GM23338 (cell line): Measurements from ENCODE around the gene GFOD1. TPM values are rescaled to one million over a fixed set of nuclear protein-coding genes. Genes with fewer than 3 reads are reported as not detected.

Experiments
- ATAC-seq: fragments of 200-7000 bp; cut with Tn5 transposase; 3 replicates; pipeline ENCODE4 v1.9.1; 2020
- DNase-seq: peaks from one replicate; pipeline ENCODE4 v3.0.0-alpha.2; 2015; ENCODE audit warnings: low spot score
- H2AFZ ChIP-seq: fragments of 200-600 bp; sonication (generic); 2 replicates; pipeline ENCODE4 v1.8.0; 2016; ENCODE audit warnings: antibody characterized with exemption, mild to moderate bottlenecking, moderate library complexity
- H3F3A ChIP-seq: fragments of 200-600 bp; sonication (generic); replicated peaks from 2 replicates; pipeline ENCODE4 v1.8.0; 2017; ENCODE audit warnings: antibody characterized with exemption, mixed run types, low read depth
- H3K27ac ChIP-seq: fragments of 200-600 bp; sonication (generic); 2 replicates; pipeline ENCODE4 v1.6.1; 2016; ENCODE audit warnings: low read depth
- H3K27me3 ChIP-seq: fragments of 200-600 bp; sonication (generic); 2 replicates; pipeline ENCODE4 v1.8.0; 2016; ENCODE audit warnings: mild to moderate bottlenecking, mixed run types, moderate library complexity; ENCODE audit not compliant: insufficient read depth
- H3K36me3 ChIP-seq: fragments of 200-600 bp; sonication (generic); 2 replicates; pipeline ENCODE4 v1.8.0; 2016; ENCODE audit warnings: mild to moderate bottlenecking; ENCODE audit not compliant: insufficient read depth
- H3K4me1 ChIP-seq: fragments of 200-600 bp; sonication (generic); 2 replicates; pipeline ENCODE4 v1.8.0; 2016; ENCODE audit warnings: mild to moderate bottlenecking, moderate library complexity; ENCODE audit not compliant: insufficient read depth
- H3K4me2 ChIP-seq: fragments of 200-600 bp; sonication (generic); 2 replicates; pipeline ENCODE4 v1.7.1; 2017; ENCODE audit warnings: mixed run types
- H3K4me3 ChIP-seq: fragments of 200-600 bp; sonication (generic); 2 replicates; pipeline ENCODE4 v1.6.1; 2016; ENCODE audit warnings: mixed run types
- H3K79me2 ChIP-seq: fragments of 200-600 bp; sonication (generic); replicated peaks from 2 replicates; pipeline ENCODE4 v1.8.0; 2017; ENCODE audit warnings: mild to moderate bottlenecking; ENCODE audit not compliant: insufficient read depth
- H3K9me2 ChIP-seq: fragments of 200-600 bp; sonication (generic); 2 replicates; pipeline ENCODE4 v1.8.0; 2017; ENCODE audit not compliant: insufficient read depth
- H4K20me1 ChIP-seq: fragments of 200-600 bp; sonication (generic); replicated peaks from 2 replicates; pipeline ENCODE4 v1.8.0; 2017; ENCODE audit warnings: mild to moderate bottlenecking; ENCODE audit not compliant: insufficient read depth
- H3K27ac Mint-ChIP-seq: 2 replicates; pipeline ENCODE4 v1.8.0; 2020; ENCODE audit warnings: inconsistent platforms, mild to moderate bottlenecking, moderate library complexity, mixed read lengths
- H3K27me3 Mint-ChIP-seq: 3 replicates; pipeline ENCODE4 v1.8.0; 2022; ENCODE audit warnings: low read depth, mild to moderate bottlenecking, moderate library complexity, mixed read lengths, inconsistent platforms; ENCODE audit not compliant: insufficient read depth, poor library complexity
- H3K36me3 Mint-ChIP-seq: 3 replicates; pipeline ENCODE4 v1.8.0; 2021; ENCODE audit warnings: low read depth, mild to moderate bottlenecking, inconsistent platforms, moderate library complexity, mixed read lengths
- H3K4me1 Mint-ChIP-seq: 3 replicates; pipeline ENCODE4 v1.8.0; 2020; ENCODE audit warnings: mild to moderate bottlenecking, inconsistent platforms, mixed read lengths
- H3K4me3 Mint-ChIP-seq: 3 replicates; pipeline ENCODE4 v1.8.0; 2021; ENCODE audit warnings: moderate library complexity, mild to moderate bottlenecking, inconsistent platforms, mixed read lengths
- H3K9me3 Mint-ChIP-seq: 3 replicates; pipeline ENCODE4 v1.8.0; 2020; ENCODE audit warnings: moderate library complexity, mild to moderate bottlenecking, inconsistent platforms, mixed read lengths
- CREB1 ChIP-seq: fragments of 250-450 bp; sonication (Bioruptor Pico); IDR thresholded peaks from 2 replicates; pipeline ENCODE4 v1.5.0; 2020; ENCODE audit warnings: low read depth, mild to moderate bottlenecking, moderate library complexity
- NANOG ChIP-seq: IDR thresholded peaks from 2 replicates; pipeline ENCODE4 v1.6.1; 2016; ENCODE audit warnings: antibody characterized with exemption, borderline replicate concordance
- POLR2AphosphoS5 ChIP-seq: IDR thresholded peaks from 2 replicates; pipeline ENCODE4 v1.6.1; 2016; ENCODE audit warnings: antibody characterized with exemption, low read depth
- STAT1 ChIP-seq: IDR thresholded peaks from one replicate; pipeline ENCODE4 v1.6.1; 2016; ENCODE audit warnings: antibody characterized with exemption; ENCODE audit not compliant: unreplicated experiment
- ZNF331 ChIP-seq: fragments of 250-450 bp; sonication (Bioruptor Pico); IDR thresholded peaks from 2 replicates; pipeline ENCODE4 v1.5.0; 2020; ENCODE audit warnings: low read depth, mild to moderate bottlenecking, moderate library complexity
- polyA plus RNA-seq: library from polyadenylated mRNA; unstranded; fragments of >200 nt; fragmentation: Nextera tagmentation; extraction: Ambion mirVana; gene quantifications from 2 replicates; pipeline ENCODE4 v1.2.1, GENCODE V29; 2016
- total RNA-seq: library from RNA; depleted of rRNA; stranded (reverse); fragments of >200 nt; shearing (Covaris generic); gene quantifications from 2 replicates; pipeline ENCODE4 v1.2.3, GENCODE V29; 2014
- TF ChIP-seq, protein P1 (sequence below): IDR thresholded peaks from one replicate; pipeline ENCODE4 v1.6.1; 2018; ENCODE audit warnings: antibody characterized with exemption; ENCODE audit not compliant: unreplicated experiment
- TF ChIP-seq, protein P2 (sequence below), 2 experiments: fragments of 200-600 bp in 1 of 2; sonication (generic) in 1 of 2; conservative IDR thresholded peaks; 2 replicates each; pipeline versions ENCODE4 v1.5.1 to v1.6.1; 2016 to 2017; ENCODE audit warnings: antibody characterized with exemption in 2 of 2, low read depth in 2 of 2, mild to moderate bottlenecking in 2 of 2, moderate library complexity in 1 of 2
- TF ChIP-seq, protein P3 (sequence below): IDR thresholded peaks from 2 replicates; pipeline ENCODE4 v1.6.1; 2016; ENCODE audit warnings: antibody characterized with exemption

GFOD1 gene
- total and polyA plus RNA-seq, 2 experiments from 2014 or later = 4.9 to 12.8 TPM

DNA sequence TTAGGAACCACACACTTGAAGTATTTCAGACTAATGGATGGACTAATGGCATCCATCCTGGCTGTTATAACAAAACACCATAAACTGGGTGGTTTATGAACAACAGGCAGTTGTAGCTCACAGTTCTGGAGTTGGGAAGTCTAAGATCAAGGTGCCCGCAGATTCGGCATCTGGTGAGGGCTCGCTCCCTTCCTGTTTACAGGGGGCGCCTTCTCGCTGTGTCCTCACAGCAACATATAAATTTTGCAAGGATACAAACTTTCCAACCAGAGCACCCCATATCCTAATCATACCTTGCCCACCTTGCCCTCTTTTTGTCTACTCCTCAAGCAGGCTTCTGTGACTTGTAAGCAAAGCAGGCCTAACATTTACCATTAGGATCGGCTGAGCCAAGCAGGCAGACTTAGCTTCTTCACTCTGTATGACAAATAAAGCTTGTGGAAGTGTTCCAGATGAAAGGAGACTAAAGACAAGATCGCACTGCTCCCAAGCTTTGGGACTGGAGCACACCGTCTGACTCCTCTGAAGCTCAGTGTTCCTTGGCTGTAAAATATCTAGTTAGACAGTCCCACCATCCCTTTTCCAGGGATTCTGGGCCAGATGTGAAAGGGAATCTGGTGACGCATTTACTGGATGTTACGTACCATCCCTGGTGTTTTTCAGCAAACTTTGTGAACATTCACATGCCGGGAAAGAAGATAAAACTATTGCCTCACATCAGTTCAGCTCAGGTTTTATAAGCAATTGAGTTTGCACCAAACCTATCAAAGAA, 34.9 kb downstream of the GFOD1 start:
- Histone ChIP-seq H3F3A (no peaks in the 10 kb centered on the region), H3K4me2 (no peak overlapping the region), H3K27me3 (no peaks in the 10 kb centered on the region), H3K27ac (peak overlapping the region; percentile 61), H3K9me2 (peaks cover 4% of the 10 kb centered on the region; the same call in 1 of the 2 replicates), H4K20me1 (no peaks in the 10 kb centered on the region; the same call in 1 of the 2 replicates), H3K36me3 (no peaks in the 10 kb centered on the region), H2AFZ (no peak overlapping the region), H3K79me2 (no peaks in the 10 kb centered on the region), H3K4me1 (peaks cover 9% of the 10 kb centered on the region; the same call in 1 of the 2 replicates), H3K4me3 (no peak overlapping the region)
- DNase-seq (no peak), ATAC-seq (no peak; the same call in 2 of the 3 replicates)
- Mint-ChIP-seq H3K9me3 (0 out of 3 replicates have a peak, but pooled peaks cover 3% of the 10 kb centered on the region), H3K4me3 (no peak overlapping the region), H3K27me3 (peaks cover 11% of the 10 kb centered on the region), H3K4me1 (peaks cover 39% of the 10 kb centered on the region), H3K36me3 (peaks cover 11% of the 10 kb centered on the region), H3K27ac (peak overlapping the region; percentile 83)
- TF ChIP-seq, protein P1, sequence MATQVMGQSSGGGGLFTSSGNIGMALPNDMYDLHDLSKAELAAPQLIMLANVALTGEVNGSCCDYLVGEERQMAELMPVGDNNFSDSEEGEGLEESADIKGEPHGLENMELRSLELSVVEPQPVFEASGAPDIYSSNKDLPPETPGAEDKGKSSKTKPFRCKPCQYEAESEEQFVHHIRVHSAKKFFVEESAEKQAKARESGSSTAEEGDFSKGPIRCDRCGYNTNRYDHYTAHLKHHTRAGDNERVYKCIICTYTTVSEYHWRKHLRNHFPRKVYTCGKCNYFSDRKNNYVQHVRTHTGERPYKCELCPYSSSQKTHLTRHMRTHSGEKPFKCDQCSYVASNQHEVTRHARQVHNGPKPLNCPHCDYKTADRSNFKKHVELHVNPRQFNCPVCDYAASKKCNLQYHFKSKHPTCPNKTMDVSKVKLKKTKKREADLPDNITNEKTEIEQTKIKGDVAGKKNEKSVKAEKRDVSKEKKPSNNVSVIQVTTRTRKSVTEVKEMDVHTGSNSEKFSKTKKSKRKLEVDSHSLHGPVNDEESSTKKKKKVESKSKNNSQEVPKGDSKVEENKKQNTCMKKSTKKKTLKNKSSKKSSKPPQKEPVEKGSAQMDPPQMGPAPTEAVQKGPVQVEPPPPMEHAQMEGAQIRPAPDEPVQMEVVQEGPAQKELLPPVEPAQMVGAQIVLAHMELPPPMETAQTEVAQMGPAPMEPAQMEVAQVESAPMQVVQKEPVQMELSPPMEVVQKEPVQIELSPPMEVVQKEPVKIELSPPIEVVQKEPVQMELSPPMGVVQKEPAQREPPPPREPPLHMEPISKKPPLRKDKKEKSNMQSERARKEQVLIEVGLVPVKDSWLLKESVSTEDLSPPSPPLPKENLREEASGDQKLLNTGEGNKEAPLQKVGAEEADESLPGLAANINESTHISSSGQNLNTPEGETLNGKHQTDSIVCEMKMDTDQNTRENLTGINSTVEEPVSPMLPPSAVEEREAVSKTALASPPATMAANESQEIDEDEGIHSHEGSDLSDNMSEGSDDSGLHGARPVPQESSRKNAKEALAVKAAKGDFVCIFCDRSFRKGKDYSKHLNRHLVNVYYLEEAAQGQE = no peak
- TF ChIP-seq, protein P2, sequence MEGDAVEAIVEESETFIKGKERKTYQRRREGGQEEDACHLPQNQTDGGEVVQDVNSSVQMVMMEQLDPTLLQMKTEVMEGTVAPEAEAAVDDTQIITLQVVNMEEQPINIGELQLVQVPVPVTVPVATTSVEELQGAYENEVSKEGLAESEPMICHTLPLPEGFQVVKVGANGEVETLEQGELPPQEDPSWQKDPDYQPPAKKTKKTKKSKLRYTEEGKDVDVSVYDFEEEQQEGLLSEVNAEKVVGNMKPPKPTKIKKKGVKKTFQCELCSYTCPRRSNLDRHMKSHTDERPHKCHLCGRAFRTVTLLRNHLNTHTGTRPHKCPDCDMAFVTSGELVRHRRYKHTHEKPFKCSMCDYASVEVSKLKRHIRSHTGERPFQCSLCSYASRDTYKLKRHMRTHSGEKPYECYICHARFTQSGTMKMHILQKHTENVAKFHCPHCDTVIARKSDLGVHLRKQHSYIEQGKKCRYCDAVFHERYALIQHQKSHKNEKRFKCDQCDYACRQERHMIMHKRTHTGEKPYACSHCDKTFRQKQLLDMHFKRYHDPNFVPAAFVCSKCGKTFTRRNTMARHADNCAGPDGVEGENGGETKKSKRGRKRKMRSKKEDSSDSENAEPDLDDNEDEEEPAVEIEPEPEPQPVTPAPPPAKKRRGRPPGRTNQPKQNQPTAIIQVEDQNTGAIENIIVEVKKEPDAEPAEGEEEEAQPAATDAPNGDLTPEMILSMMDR (conservative IDR thresholded peaks at IDR 0.05; ENCODE audit: low read depth in 2 of 2) = peak; percentile 27 to 47; a peak in 3 of 4 replicates

DNA sequence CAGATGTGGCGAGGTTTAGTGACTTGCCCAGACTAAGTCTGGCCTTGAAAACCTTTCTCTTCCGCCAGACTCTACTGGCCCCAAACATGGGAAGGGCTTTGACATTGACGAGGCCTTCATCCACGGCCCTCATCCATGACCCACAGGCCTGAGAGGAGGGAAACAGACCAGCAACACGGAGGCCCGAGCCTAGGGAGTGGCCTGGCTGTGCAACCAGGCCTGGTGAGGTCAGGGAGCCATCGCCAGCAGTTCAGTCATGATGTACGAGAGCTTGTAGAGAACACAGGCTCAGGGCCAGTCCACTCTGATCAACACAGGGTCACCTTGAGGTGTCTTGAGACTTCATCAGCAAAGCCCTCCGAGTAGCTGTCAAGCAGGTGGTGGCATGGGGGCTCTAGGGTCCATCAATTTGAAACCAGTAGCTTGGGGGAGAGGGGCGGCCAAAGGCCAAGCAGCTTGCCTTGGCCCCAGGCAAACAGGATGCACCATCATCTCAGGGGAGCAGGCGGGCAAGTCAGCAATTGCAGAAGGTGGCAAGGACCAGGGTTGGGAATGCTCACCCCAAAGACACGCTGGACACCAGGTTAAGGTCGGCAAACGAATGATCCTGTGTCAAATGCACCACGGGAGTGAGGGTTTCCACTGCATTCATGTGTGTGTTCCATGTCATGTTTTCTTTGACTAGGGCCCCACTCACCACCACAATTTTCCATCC, 36.1 kb downstream of the GFOD1 start:
- Histone ChIP-seq H3K27ac (no peak overlapping the region), H2AFZ (no peak overlapping the region), H4K20me1 (no peaks in the 10 kb centered on the region; the same call in 1 of the 2 replicates), H3K27me3 (no peaks in the 10 kb centered on the region), H3F3A (no peaks in the 10 kb centered on the region), H3K9me2 (peaks cover 4% of the 10 kb centered on the region; the same call in 1 of the 2 replicates), H3K79me2 (no peaks in the 10 kb centered on the region), H3K4me1 (peaks cover 9% of the 10 kb centered on the region; the same call in 1 of the 2 replicates), H3K4me2 (no peak overlapping the region), H3K4me3 (no peak overlapping the region), H3K36me3 (no peaks in the 10 kb centered on the region)
- DNase-seq (no peak), ATAC-seq (no peak)
- Mint-ChIP-seq H3K4me1 (peaks cover 43% of the 10 kb centered on the region), H3K36me3 (peaks cover 11% of the 10 kb centered on the region), H3K9me3 (0 out of 3 replicates have a peak, but pooled peaks cover 3% of the 10 kb centered on the region), H3K4me3 (no peak overlapping the region), H3K27ac (peak overlapping the region; percentile 21; the same call in 1 of the 2 replicates), H3K27me3 (peaks cover 7% of the 10 kb centered on the region)
- TF ChIP-seq CREB1 (CRISPR knock-in tag) = no peak
- TF ChIP-seq ZNF331 (CRISPR knock-in tag) = no peak
- no peak for TF ChIP-seq POLR2AphosphoS5
- TF ChIP-seq, protein P3, sequence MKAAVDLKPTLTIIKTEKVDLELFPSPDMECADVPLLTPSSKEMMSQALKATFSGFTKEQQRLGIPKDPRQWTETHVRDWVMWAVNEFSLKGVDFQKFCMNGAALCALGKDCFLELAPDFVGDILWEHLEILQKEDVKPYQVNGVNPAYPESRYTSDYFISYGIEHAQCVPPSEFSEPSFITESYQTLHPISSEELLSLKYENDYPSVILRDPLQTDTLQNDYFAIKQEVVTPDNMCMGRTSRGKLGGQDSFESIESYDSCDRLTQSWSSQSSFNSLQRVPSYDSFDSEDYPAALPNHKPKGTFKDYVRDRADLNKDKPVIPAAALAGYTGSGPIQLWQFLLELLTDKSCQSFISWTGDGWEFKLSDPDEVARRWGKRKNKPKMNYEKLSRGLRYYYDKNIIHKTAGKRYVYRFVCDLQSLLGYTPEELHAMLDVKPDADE = no peak
- TF ChIP-seq NANOG = no peak
- no peak for TF ChIP-seq STAT1
